NCI-H345 (cell line): ENCODE measurements around the gene SPAG16.
"Not testable (repeated sequence)": the region's sequence is repeated elsewhere in the genome, so short reads cannot be mapped to it uniquely, and the experiment has no call there.

Source experiments
- DNase-seq: peaks from one replicate; lab custom pipeline; 2025; lab: John Stamatoyannopoulos, UW

Gene SPAG16

DNA sequence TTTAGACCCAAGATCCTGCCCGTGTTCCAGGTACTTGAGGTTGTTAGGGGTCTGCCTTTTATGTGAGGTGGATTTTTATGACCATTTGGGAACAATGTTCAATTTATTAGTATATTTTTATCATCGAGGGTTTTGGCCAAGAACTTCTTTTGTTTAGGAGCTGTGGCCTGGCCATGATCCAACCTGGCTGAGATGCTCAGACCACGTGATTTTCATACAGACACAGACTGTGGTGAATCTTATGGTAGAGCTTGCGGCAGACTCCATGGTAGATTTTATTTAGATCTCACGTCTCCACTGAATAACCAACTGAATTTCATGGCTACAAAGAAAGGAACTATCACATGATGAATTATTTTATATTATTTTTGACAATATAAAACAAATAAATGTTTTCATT lies 721.1 kb downstream of the SPAG16 start:
- peak; percentile 4 for DNase-seq

DNA sequence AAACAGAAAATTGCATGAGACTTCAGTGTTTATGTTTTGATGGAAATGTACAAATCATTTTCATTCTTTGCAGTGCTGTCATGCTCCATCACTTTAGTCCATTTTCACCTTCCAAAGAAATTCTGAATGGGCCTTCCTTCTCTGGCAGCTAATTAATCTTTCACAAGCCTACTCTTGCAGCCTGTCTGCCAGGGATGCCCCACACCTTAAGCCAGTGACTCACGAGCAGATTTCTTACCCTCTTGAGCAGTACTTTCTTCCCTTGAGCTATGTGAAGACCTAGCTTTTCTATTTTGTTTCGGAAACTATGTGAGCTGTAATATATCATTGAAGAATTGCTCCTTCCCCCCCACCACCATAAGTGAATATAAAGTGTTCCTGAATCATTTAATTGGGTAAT lies 722.3 kb downstream of the SPAG16 start:
- DNase-seq = no peak

DNA sequence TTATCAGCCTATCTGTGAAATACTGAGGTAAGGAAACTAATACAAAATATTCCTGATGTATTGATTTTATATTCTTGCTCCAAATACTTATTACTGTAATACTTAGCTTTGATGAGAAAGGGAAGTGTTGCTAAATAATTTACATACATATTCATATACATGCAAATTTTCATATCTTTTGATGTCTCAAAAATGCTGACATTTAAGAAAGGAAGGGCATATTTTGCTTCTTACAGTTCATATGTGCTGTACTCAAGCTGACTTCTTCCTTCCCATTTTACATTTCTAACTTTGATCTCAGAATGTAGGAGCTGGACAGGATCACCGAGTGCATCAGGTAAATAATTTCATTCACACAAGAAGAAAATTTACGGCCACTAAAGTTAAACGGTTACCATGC lies 727.4 kb downstream of the SPAG16 start:
- DNase-seq = no peak

DNA sequence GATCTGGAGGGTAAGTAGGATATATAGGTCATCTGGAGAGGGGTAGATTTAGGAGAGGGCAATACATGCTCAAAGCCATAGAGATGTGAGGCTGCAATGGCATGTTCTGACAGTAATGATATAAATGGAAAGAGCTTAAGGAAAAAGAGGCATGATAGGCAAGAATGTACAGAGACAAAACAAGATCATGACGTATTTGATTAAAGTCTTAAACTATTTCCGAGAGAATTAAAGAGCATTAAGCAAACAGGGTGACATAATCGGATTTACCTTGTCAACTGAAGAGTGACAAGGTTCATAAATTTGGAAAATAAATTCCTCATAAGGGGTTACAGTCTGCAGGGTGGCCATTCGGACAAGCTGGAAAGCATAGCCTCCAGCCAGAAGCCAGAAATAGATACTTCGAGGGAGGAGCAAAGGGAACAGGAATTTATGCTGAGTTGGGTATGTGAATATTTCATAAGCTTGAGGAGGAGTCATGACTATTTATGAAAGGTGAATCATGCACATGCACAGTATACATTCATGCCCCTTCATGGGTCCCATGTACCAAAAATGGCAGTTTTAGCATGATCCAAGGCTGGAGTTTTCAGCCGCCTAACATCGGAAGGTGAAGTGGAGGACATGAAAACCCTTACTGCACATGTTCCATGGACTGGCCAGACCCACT lies 730.4 kb downstream of the SPAG16 start:
- no peak for DNase-seq

GRCh38 chr2:214019229-214019972 lies 735.1 kb downstream of the SPAG16 start:
- no peak for DNase-seq

DNA sequence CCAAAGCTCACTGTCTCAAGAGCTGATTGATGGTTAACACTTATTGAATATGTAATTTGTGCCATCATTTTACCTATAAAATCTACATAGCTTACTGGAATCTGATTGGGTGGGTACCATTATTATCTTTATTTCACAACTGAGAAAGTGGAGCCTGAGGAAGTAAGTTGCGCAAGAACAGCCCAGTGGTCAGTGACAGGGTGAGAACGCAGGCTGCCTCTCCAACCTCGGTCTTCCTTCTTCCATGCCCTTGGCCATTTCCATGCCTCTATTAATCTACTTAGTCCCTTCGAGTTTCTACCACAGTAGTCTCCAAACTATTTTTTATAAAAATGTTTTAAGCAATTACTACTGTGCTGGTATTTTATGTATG lies 735.7 kb downstream of the SPAG16 start:
- DNase-seq = no peak

DNA sequence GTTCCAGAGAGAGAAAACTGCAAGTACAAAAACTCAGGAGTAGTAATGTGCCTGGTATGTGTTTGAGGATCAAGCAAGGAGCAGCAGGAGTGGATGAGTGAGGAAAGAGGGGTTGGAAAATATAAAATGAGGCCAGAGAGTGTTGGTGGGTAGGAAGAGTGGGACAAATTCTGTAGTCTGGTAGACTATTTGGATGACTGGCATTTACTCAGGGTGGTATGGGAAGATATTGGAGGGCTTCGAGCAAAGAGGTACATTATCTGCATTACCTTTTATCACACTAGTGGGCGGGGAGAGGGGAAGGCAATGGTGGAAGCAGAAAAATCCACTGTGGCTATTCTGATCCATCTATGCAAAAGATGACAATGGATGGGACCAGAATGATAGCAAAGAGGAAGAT lies 744.9 kb downstream of the SPAG16 start:
- DNase-seq = no peak

DNA sequence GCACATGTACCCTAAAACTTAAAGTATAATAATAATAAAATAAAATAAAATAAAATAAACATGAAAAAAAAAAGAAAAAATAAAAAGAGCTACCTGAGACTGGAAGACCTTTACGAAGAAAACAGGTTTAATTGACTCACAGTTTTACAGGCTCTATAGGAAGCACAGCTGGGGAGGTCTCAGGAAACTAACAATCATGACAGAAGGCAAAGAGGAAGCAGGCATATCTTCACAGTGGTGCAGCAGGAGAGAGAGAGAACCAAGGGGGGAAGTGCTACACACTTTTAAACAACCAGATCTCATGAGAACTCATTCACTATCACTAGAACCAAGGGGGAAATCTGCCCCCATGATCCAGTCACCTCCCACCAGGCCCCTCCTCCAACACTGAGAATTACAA lies 747.3 kb downstream of the SPAG16 start:
- DNase-seq = no peak

- no peak for DNase-seq
These were observed 750.2 kb downstream of the SPAG16 start for GRCh38 chr2:214034417-214034816.

DNA sequence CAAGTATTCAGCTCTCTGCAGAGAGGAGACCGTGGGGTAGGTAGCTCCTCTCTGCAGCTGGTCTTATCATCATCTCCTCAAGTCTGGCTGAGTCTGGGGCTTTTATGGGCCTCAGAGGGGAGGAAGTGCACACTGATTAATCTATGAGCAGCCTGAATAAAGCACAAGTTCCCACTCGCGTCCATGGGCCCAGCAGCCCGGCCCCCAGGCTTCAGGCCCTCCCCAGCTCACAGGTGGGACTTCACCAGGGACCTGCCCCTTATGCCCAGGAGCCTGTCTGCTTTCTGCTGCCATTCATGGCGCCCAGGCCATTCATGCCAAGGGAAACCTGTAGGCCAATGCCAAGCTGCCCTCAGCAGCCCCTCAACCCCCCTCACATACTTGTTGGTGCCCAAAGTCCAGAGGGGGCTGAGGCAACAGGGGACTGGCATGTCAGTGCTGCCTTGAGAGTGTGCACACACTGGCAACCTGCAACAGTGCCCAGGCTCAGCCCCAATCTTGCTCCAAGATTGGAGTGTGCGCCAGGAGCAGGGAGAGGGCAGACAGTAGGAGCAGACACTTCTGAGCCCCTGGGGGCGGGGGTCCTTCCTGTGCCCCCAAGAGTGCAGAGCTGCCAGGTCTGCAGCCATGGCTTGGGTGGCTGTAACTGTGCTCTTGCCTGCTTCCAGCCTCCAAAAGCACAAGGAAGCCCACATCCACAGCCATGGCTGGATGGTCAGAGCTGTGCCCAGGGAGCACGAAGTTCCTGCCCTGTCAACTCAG lies 751.0 kb downstream of the SPAG16 start:
- DNase-seq = no peak

DNA sequence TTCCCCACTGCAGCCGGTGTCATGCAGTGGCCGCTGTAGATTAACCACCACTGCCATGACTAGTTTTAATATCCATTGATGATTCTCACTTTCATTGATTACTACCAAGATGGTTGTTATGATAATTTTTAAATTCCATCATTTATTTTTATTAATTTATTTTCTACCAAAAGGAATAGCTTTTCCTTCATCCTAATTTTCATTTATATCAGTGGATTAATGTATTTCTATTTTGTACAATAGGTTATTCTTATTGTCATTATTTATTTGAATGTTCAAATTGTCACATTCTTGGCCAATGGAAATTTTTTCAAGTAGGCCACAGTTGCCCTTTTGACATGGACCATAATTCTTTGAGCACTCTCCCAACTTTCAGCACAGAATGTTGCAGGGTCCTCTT lies 751.7 kb downstream of the SPAG16 start:
- DNase-seq = no peak

GRCh38 chr2:214038186-214038585 lies 753.9 kb downstream of the SPAG16 start:
- no peak for DNase-seq

GRCh38 chr2:214050731-214051130 lies 766.5 kb downstream of the SPAG16 start:
- no peak for DNase-seq

GRCh38 chr2:214051585-214051984 lies 767.3 kb downstream of the SPAG16 start:
- DNase-seq = no peak

GRCh38 chr2:214052235-214052634 lies 768.0 kb downstream of the SPAG16 start:
- no peak for DNase-seq

- DNase-seq = no peak
These were observed 773.7 kb downstream of the SPAG16 start for GRCh38 chr2:214057986-214058385.

GRCh38 chr2:214062279-214062678 lies 778.0 kb downstream of the SPAG16 start:
- DNase-seq = not testable (repeated sequence)

DNA sequence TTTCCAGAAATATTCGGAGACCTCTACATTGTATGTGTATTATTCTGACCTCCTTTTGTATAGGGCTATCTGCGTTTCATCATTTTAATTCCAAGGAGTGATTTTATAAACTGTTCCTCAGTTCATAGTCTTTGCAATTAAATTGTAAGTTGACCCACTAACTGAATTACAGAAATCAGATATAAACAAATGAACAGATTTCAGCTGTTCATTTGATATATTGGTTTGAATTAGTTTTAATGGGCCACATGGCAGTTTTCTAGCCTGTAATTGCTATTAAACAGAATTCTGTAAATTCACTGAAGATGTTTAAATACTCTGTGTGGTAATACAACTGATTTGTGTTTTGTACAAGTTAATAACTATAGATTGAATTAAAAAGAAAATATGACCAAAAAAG lies 780.2 kb downstream of the SPAG16 start:
- no peak for DNase-seq

DNA sequence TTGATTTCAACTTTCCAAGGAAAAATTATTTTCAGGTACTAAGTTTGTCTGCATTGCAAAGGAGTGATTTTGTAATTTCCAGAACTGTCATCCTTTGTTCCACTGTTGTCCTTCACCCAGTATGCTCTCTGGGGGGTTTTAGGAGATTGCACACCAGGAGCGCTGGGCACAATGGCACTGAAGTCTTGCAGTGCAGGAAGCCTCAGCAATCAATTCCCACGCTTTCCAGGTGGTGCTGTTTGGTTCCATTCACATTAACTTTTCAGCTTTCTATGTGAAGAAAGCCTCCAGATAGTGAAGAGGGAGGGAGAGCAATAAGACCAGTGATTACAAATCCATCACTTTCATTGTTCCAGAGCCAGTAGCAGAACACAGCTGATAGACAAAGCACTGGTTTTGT lies 782.6 kb downstream of the SPAG16 start:
- DNase-seq = peak; percentile 81

GRCh38 chr2:214069254-214069653 lies 785.0 kb downstream of the SPAG16 start:
- peak; percentile 28 for DNase-seq

GRCh38 chr2:214075456-214075855 lies 791.2 kb downstream of the SPAG16 start:
- no peak for DNase-seq

DNA sequence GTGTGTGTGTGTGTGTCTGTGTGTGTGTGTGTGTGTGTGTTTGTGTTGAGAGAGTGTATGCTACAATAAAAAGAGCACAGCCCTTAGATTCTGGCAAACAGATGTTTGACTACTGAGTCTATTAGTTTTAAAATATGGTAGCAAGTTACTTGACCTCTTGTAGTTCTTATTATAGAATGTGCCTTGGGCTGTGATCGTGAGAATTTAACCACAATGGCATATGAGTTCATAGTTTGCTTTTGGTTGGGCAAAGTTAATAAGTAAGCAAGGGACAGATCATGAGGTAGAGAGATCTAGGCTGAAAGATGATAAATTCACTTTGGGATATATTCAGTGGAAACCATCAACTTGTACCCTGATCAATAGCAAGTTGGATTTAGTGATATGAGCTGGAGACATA lies 792.3 kb downstream of the SPAG16 start:
- DNase-seq = no peak

DNA sequence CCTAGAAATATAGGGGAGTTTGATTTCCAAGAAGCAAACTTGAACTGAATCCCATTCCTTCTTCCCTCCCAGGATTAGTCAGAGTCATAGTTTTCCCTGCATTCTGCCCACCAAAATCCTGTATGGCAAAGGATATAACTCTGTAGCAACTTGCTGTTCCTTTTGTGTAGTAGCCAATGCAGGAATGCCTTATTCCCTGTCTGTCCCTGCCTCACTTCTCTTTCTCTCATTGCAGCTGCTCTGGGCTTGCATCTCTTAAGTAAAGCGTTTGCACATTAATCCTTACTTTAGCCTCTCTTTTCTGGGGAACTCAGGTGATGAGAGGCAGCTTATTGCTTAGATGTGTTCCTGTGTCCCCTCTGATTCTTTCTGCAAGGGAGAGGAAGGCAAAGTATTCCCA lies 793.5 kb downstream of the SPAG16 start:
- DNase-seq = no peak
